Smooth muscle cell (in vitro differentiated cells): ENCODE data around the gene SH3PXD2B. TPM values are rescaled to one million over a fixed set of nuclear protein-coding genes. Genes with fewer than 3 reads are reported as not detected.
"Not testable (repeated sequence)": the region's sequence is repeated elsewhere in the genome, so short reads cannot be mapped to it uniquely, and the experiment has no call there.

Experiments
- DNase-seq: peaks from one replicate; lab custom pipeline; 2025; ENCODE audit not compliant: unreplicated experiment; lab: John Stamatoyannopoulos, UW
- H2AFZ ChIP-seq: fragments of 200-600 bp; sonication (generic); 2 replicates; pipeline ENCODE4 v1.6.0; 2016; ENCODE audit warnings: antibody characterized with exemption, low read depth, mild to moderate bottlenecking
- H3F3A ChIP-seq: fragments of 200-600 bp; sonication (generic); 2 replicates; pipeline ENCODE4 v1.6.0; 2017; ENCODE audit warnings: antibody characterized with exemption, low read depth
- H3K27ac ChIP-seq: fragments of 200-600 bp; sonication (generic); 2 replicates; pipeline ENCODE4 v1.5.1; 2016; ENCODE audit warnings: low read depth, mild to moderate bottlenecking
- H3K27me3 ChIP-seq: fragments of 200-600 bp; sonication (generic); 2 replicates; pipeline ENCODE4 v1.6.1; 2016; ENCODE audit warnings: low read depth, mild to moderate bottlenecking
- H3K36me3 ChIP-seq: fragments of 200-600 bp; sonication (generic); 2 replicates; pipeline ENCODE4 v1.5.1; 2016; ENCODE audit warnings: low read depth
- H3K4me1 ChIP-seq: fragments of 200-600 bp; sonication (generic); 2 replicates; pipeline ENCODE4 v1.5.1; 2016; ENCODE audit warnings: low read depth
- H3K4me2 ChIP-seq: fragments of 200-600 bp; sonication (generic); 2 replicates; pipeline ENCODE4 v1.6.0; 2016; ENCODE audit warnings: mild to moderate bottlenecking
- H3K4me3 ChIP-seq: fragments of 200-600 bp; sonication (generic); 2 replicates; pipeline ENCODE4 v1.5.1; 2016; ENCODE audit warnings: mild to moderate bottlenecking
- H3K79me2 ChIP-seq: fragments of 200-600 bp; sonication (generic); 2 replicates; pipeline ENCODE4 v1.6.0; 2016; ENCODE audit warnings: low read depth, mild to moderate bottlenecking
- H3K9ac ChIP-seq: fragments of 200-600 bp; sonication (generic); 2 replicates; pipeline ENCODE4 v1.6.0; 2016; ENCODE audit warnings: low read depth
- H3K9me3 ChIP-seq: fragments of 200-600 bp; sonication (generic); replicated peaks from 2 replicates; pipeline ENCODE4 v1.5.1; 2016; ENCODE audit warnings: low read depth
- H4K20me1 ChIP-seq: fragments of 200-600 bp; sonication (generic); 2 replicates; pipeline ENCODE4 v1.6.0; 2016; ENCODE audit warnings: low read depth
- CTCF ChIP-seq: fragments of 200-600 bp; sonication (generic); IDR thresholded peaks from 2 replicates; pipeline ENCODE4 v1.5.1; 2017; ENCODE audit warnings: borderline replicate concordance, mild to moderate bottlenecking, antibody characterized with exemption; ENCODE audit not compliant: insufficient read depth, poor library complexity, severe bottlenecking
- WGBS: methylation state at CpG from one replicate; pipeline ENCODE4 v1.1.7; 2016; ENCODE audit warnings: low lambda C conversion rate; 5-methylcytosine and 5-hydroxymethylcytosine counted together
- polyA plus RNA-seq: library from polyadenylated mRNA; unstranded; fragments of >200 nt; fragmentation: Nextera tagmentation; extraction: Ambion mirVana; gene quantifications from 2 replicates; pipeline ENCODE4 v1.2.1, GENCODE V29; 2016
- total RNA-seq: library from RNA; depleted of rRNA; stranded (reverse); fragments of >200 nt; gene quantifications from 2 replicates; pipeline ENCODE4 v1.2.3, GENCODE V29; 2014

Gene SH3PXD2B
- total and polyA plus RNA-seq, 2 experiments from 2014 or later = 36.5 to 39.4 TPM

GRCh38 chr5:172356047-172356446 lies 98.3 kb downstream of the SH3PXD2B start:
- no peaks in the 10 kb centered on the region for H3K9me3 ChIP-seq
- no peak overlapping the region for H3K4me2 ChIP-seq
- H3K4me3 ChIP-seq = no peak overlapping the region
- no peak overlapping the region for H3K9ac ChIP-seq
- no peak overlapping the region for H3K27ac ChIP-seq
- H3K79me2 ChIP-seq = no peaks in the 10 kb centered on the region
- no peak for DNase-seq
- no peak for TF ChIP-seq CTCF
- 87% methylated on average over 4 of the region's 4 CpGs for WGBS
- no peaks in the 10 kb centered on the region for H3K4me1 ChIP-seq
- no peak overlapping the region for H2AFZ ChIP-seq
- peaks cover 4% of the 10 kb centered on the region for H3K36me3 ChIP-seq
- H3F3A ChIP-seq = no peaks in the 10 kb centered on the region
- peaks cover 6% of the 10 kb centered on the region for H4K20me1 ChIP-seq
- no peaks in the 10 kb centered on the region for H3K27me3 ChIP-seq

GRCh38 chr5:172353846-172354245 lies 100.5 kb downstream of the SH3PXD2B start:
- no peak overlapping the region for H3K9ac ChIP-seq
- no peak overlapping the region for H3K27ac ChIP-seq
- H3F3A ChIP-seq = no peaks in the 10 kb centered on the region
- no peak overlapping the region for H2AFZ ChIP-seq
- peaks cover 4% of the 10 kb centered on the region for H3K36me3 ChIP-seq
- H3K4me2 ChIP-seq = no peak overlapping the region
- no peaks in the 10 kb centered on the region for H3K4me1 ChIP-seq
- peaks cover 6% of the 10 kb centered on the region for H4K20me1 ChIP-seq
- WGBS = 99% methylated on average over 10 of the region's 10 CpGs
- H3K4me3 ChIP-seq = no peak overlapping the region
- no peaks in the 10 kb centered on the region for H3K9me3 ChIP-seq
- TF ChIP-seq CTCF = no peak
- DNase-seq = no peak
- H3K27me3 ChIP-seq = no peaks in the 10 kb centered on the region
- no peaks in the 10 kb centered on the region for H3K79me2 ChIP-seq

- H3F3A ChIP-seq = no peaks in the 10 kb centered on the region
- H3K36me3 ChIP-seq = peaks cover 4% of the 10 kb centered on the region
- WGBS = 82% methylated on average over 8 of the region's 8 CpGs
- H3K9me3 ChIP-seq = no peaks in the 10 kb centered on the region
- no peak for DNase-seq
- H3K4me1 ChIP-seq = no peaks in the 10 kb centered on the region
- H2AFZ ChIP-seq = no peak overlapping the region
- no peak overlapping the region for H3K4me3 ChIP-seq
- peaks cover 6% of the 10 kb centered on the region for H4K20me1 ChIP-seq
- H3K27ac ChIP-seq = no peak overlapping the region
- no peak overlapping the region for H3K4me2 ChIP-seq
- H3K79me2 ChIP-seq = no peaks in the 10 kb centered on the region
- TF ChIP-seq CTCF = no peak
- H3K9ac ChIP-seq = no peak overlapping the region
- H3K27me3 ChIP-seq = no peaks in the 10 kb centered on the region
These were observed 101.0 kb downstream of the SH3PXD2B start for GRCh38 chr5:172353271-172353812.

- H4K20me1 ChIP-seq, H3K4me2 ChIP-seq, H3K36me3 ChIP-seq, H3K79me2 ChIP-seq, H3K27me3 ChIP-seq, DNase-seq, H3K27ac ChIP-seq, H3K4me1 ChIP-seq, H3K9ac ChIP-seq, H3K9me3 ChIP-seq, H2AFZ ChIP-seq, H3K4me3 ChIP-seq, H3F3A ChIP-seq: not testable (repeated sequence)
- 96% methylated on average over 7 of the region's 7 CpGs for WGBS
These were observed 101.8 kb downstream of the SH3PXD2B start for GRCh38 chr5:172352526-172352925.
